ENCODE data around the gene DIAPH1. TPM values are rescaled to one million over a fixed set of nuclear protein-coding genes. Genes with fewer than 3 reads are reported as not detected.

DIAPH1 gene
- total RNA-seq, 1 experiment from 2014 or later, result 142 TPM

DNA sequence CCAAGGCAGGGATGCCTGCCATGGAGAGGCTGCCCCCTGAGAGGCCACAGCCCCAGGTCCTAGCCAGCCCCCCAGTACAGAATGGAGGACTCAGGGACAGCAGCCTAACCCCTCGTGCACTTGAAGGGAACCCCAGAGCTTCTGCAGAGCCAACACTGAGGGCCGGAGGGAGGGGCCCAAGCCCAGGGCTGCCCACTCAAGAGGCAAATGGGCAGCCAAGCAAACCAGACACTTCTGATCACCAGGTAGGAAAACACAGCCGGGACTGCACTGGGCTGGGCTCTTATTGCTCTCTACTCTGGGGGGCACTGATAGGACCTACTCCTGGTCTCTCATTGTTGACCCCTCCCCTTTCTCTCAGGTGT lies 21.2 kb upstream of the DIAPH1 start:
- CTCF ChIA-PET, result no interaction called here
- POLR2A ChIA-PET, result no interaction called here

More for the DNA sequence above, 21.2 kb upstream of the DIAPH1 start:
- Histone ChIP-seq H3K36me3 (ENCODE audit: control insufficient read depth in 1 of 2, insufficient read depth in 2 of 2, low read length in 2 of 2) (peaks cover 0 to 2% of the 10 kb centered on the region in 2 experiments; a peak in 1 of 4 replicates), H3K4me3 (replicated peaks in 1 of 2; ENCODE audit: low read depth in 1 of 2, low read length in 2 of 2) (no peak overlapping the region), H3K9me3 (ENCODE audit: control insufficient read depth in 1 of 2, insufficient read depth in 1 of 2, low read depth in 1 of 2, low read length in 2 of 2) (no peaks in the 10 kb centered on the region), H3K9ac (ENCODE audit: low read length) (no peak overlapping the region), H3K79me2 (ENCODE audit: insufficient read depth, low read length) (peaks cover 16% of the 10 kb centered on the region), H3K4me1 (ENCODE audit: control insufficient read depth in 1 of 2, insufficient read depth in 2 of 2, low read length in 2 of 2) (peaks cover 10 to 40% of the 10 kb centered on the region in 2 experiments), H4K20me1 (ENCODE audit: insufficient read depth) (no peaks in the 10 kb centered on the region), H3K4me2 (ENCODE audit: low read length) (no peak overlapping the region), H3K9me2 (ENCODE audit: insufficient read depth) (no peaks in the 10 kb centered on the region), H3K27me3 (ENCODE audit: insufficient read depth, low read length) (no peaks in the 10 kb centered on the region), H2AFZ (ENCODE audit: low read depth, low read length, poor library complexity, severe bottlenecking) (no peak overlapping the region), H3K27ac (ENCODE audit: low read depth, low read length) (no peak overlapping the region)
- no peak for DNase-seq (ENCODE audit: low read depth, low spot score)
- TF ChIP-seq POLR2AphosphoS5 (IDR thresholded peaks at IDR 0.05; ENCODE audit: low read depth, low read length), result no peak
- TF ChIP-seq EZH2phosphoT487 (IDR thresholded peaks at IDR 0.05; ENCODE audit: borderline replicate concordance), result no peak
- TF ChIP-seq EZH2 (IDR thresholded peaks at IDR 0.05), result no peak
- TF ChIP-seq, protein P1, sequence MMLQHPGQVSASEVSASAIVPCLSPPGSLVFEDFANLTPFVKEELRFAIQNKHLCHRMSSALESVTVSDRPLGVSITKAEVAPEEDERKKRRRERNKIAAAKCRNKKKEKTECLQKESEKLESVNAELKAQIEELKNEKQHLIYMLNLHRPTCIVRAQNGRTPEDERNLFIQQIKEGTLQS (IDR thresholded peaks at IDR 0.05), result no peak
- TF ChIP-seq ZFX (IDR thresholded peaks at IDR 0.05), result no peak
- TF ChIP-seq TCF7L2 (IDR thresholded peaks at IDR 0.05; ENCODE audit: borderline replicate concordance, extremely low read depth, insufficient read depth, insufficient read length), result no peak
- TF ChIP-seq SRF (IDR thresholded peaks at IDR 0.05; ENCODE audit: low read depth), result no peak
- TF ChIP-seq ZNF274 (IDR thresholded peaks at IDR 0.05; ENCODE audit: low read depth, low read length), result no peak
- TF ChIP-seq, protein P2, sequence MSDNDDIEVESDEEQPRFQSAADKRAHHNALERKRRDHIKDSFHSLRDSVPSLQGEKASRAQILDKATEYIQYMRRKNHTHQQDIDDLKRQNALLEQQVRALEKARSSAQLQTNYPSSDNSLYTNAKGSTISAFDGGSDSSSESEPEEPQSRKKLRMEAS (IDR thresholded peaks at IDR 0.05), result no peak
- TF ChIP-seq FOSL1 (IDR thresholded peaks at IDR 0.05; ENCODE audit: low read depth), result no peak
- TF ChIP-seq, protein P3, sequence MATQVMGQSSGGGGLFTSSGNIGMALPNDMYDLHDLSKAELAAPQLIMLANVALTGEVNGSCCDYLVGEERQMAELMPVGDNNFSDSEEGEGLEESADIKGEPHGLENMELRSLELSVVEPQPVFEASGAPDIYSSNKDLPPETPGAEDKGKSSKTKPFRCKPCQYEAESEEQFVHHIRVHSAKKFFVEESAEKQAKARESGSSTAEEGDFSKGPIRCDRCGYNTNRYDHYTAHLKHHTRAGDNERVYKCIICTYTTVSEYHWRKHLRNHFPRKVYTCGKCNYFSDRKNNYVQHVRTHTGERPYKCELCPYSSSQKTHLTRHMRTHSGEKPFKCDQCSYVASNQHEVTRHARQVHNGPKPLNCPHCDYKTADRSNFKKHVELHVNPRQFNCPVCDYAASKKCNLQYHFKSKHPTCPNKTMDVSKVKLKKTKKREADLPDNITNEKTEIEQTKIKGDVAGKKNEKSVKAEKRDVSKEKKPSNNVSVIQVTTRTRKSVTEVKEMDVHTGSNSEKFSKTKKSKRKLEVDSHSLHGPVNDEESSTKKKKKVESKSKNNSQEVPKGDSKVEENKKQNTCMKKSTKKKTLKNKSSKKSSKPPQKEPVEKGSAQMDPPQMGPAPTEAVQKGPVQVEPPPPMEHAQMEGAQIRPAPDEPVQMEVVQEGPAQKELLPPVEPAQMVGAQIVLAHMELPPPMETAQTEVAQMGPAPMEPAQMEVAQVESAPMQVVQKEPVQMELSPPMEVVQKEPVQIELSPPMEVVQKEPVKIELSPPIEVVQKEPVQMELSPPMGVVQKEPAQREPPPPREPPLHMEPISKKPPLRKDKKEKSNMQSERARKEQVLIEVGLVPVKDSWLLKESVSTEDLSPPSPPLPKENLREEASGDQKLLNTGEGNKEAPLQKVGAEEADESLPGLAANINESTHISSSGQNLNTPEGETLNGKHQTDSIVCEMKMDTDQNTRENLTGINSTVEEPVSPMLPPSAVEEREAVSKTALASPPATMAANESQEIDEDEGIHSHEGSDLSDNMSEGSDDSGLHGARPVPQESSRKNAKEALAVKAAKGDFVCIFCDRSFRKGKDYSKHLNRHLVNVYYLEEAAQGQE (IDR thresholded peaks at IDR 0.05; ENCODE audit: low read depth), result no peak
- no peak for TF ChIP-seq POLR2A (IDR thresholded peaks at IDR 0.05; ENCODE audit: borderline replicate concordance, extremely low read depth, insufficient read depth, insufficient read length)
- RAD21 ChIA-PET (ENCODE audit: low non-redundant PET in 1 of 2, low total read pairs in 2 of 2, uncharacterized antibody in 2 of 2, unreplicated experiment in 2 of 2), result no interaction called here
- no peak for ATAC-seq
- intact Hi-C loops (cut with micrococcal nuclease), result no loop called here
- BruUV-seq (replicated peaks), result no TSS peak

Data from HCT116 (cell line).